ENCODE data around the gene CCT6B.

GRCh38 chr17:35001549-35001948 is 40.3 kb upstream of the CCT6B start:
- TF ChIP-seq, protein P1, sequence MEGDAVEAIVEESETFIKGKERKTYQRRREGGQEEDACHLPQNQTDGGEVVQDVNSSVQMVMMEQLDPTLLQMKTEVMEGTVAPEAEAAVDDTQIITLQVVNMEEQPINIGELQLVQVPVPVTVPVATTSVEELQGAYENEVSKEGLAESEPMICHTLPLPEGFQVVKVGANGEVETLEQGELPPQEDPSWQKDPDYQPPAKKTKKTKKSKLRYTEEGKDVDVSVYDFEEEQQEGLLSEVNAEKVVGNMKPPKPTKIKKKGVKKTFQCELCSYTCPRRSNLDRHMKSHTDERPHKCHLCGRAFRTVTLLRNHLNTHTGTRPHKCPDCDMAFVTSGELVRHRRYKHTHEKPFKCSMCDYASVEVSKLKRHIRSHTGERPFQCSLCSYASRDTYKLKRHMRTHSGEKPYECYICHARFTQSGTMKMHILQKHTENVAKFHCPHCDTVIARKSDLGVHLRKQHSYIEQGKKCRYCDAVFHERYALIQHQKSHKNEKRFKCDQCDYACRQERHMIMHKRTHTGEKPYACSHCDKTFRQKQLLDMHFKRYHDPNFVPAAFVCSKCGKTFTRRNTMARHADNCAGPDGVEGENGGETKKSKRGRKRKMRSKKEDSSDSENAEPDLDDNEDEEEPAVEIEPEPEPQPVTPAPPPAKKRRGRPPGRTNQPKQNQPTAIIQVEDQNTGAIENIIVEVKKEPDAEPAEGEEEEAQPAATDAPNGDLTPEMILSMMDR (conservative IDR thresholded peaks at IDR 0.05 in 1 of 2, IDR thresholded peaks at IDR 0.05 in 1 of 2; ENCODE audit: low read depth in 1 of 2, low read length in 2 of 2), result no peak
- no peak for TF ChIP-seq EZH2 (IDR thresholded peaks at IDR 0.05; ENCODE audit: low read length, missing control alignments)
